Activated T-cell treated with anti-CD3 and anti-CD28 coated beads for 4 hours (primary cell): ENCODE data around the gene DENND2A.
"Not testable (repeated sequence)": the region's sequence is repeated elsewhere in the genome, so short reads cannot be mapped to it uniquely, and the experiment has no call there.

Source experiments
- DNase-seq: peaks from one replicate; pipeline ENCODE4 v3.0.0-alpha.2; 2020

Gene DENND2A

GRCh38 chr7:140672382-140673062 lies 31.9 kb upstream of the DENND2A start, which contains the start of gene ADCK2:
Gene ADCK2 (plus strand): TSS chr7:140672945. CDS start chr7:140673331, 386 bp downstream.
- peak; percentile 51 for DNase-seq

- no peak for DNase-seq
Observed at GRCh38 chr7:140671966-140672365, 31.4 kb upstream of the DENND2A start.

- no peak for DNase-seq
Observed at GRCh38 chr7:140670343-140670935, 29.8 kb upstream of the DENND2A start.

- DNase-seq, result not testable (repeated sequence)
Observed at GRCh38 chr7:140669862-140670261, 29.2 kb upstream of the DENND2A start.

- DNase-seq, result no peak
Observed at GRCh38 chr7:140669352-140669751, 28.7 kb upstream of the DENND2A start.

- no peak for DNase-seq
Observed at GRCh38 chr7:140668641-140669040, 28.0 kb upstream of the DENND2A start.

- no peak for DNase-seq
Observed at GRCh38 chr7:140667476-140667875, 26.9 kb upstream of the DENND2A start.

- not testable (repeated sequence) for DNase-seq
Observed at GRCh38 chr7:140662938-140663337, 22.3 kb upstream of the DENND2A start.

GRCh38 chr7:140661124-140661523 lies 20.5 kb upstream of the DENND2A start:
- DNase-seq, result no peak

GRCh38 chr7:140659856-140660255 lies 19.2 kb upstream of the DENND2A start:
- no peak for DNase-seq

GRCh38 chr7:140657891-140658290 lies 17.3 kb upstream of the DENND2A start:
- no peak for DNase-seq

GRCh38 chr7:140656548-140657515 lies 16.2 kb upstream of the DENND2A start:
- no peak for DNase-seq

GRCh38 chr7:140655511-140656408 lies 15.1 kb upstream of the DENND2A start:
- no peak for DNase-seq

- DNase-seq, result no peak
Observed at GRCh38 chr7:140654661-140655060, 14.0 kb upstream of the DENND2A start.

GRCh38 chr7:140654109-140654387 lies 13.4 kb upstream of the DENND2A start:
- DNase-seq, result no peak

GRCh38 chr7:140653319-140654108 lies 12.9 kb upstream of the DENND2A start:
- no peak for DNase-seq

- DNase-seq, result no peak
Observed at GRCh38 chr7:140650367-140650766, 9.8 kb upstream of the DENND2A start.

GRCh38 chr7:140649556-140650205 lies 9.1 kb upstream of the DENND2A start:
- DNase-seq, result no peak

GRCh38 chr7:140646931-140647647 lies 6.5 kb upstream of the DENND2A start:
- DNase-seq, result no peak

- DNase-seq, result no peak
Observed at GRCh38 chr7:140645166-140645900, 4.7 kb upstream of the DENND2A start.
